HepG2 (cell line): ENCODE measurements around the gene JSRP1. TPM values are rescaled to one million over a fixed set of nuclear protein-coding genes. Genes with fewer than 3 reads are reported as not detected.
A peak's percentile ranks its signal among the peaks of the same experiment; 100 is the strongest.

Source experiments
- ATAC-seq: fragments of 200-7000 bp; cut with Tn5 transposase; 3 replicates; pipeline ENCODE4 v1.9.1; 2020; ENCODE audit warnings: mild to moderate bottlenecking, moderate library complexity
- BruUV-seq: library from RNA; stranded (reverse); fragments of 400-500 nt; replicated peaks from 2 replicates; lab custom pipeline; 2021; lab: Mats Ljungman, UMichigan
- CTCF ChIA-PET: fragments of 300-600 bp; formaldehyde crosslinking; extraction: SDS; loops from one replicate; lab custom pipeline; 2021; ENCODE audit warnings: low total read pairs, inconsistent platforms, low intra/inter-chr PET ratio; lab: Yijun Ruan, JAX
- POLR2A ChIA-PET: fragments of 350-600 bp; sonication (Branson Sonifier 250); formaldehyde crosslinking; loops from one replicate; lab custom pipeline; 2020; ENCODE audit warnings: antibody characterized with exemption, inconsistent platforms; lab: Yijun Ruan, JAX
- DNase-seq: peaks from one replicate; pipeline ENCODE4 v3.0.0-alpha.2; 2015; ENCODE audit warnings: low spot score
- FAIRE-seq: peaks from 3 replicates; lab custom pipeline; 2011; peaks lifted over from hg19 to GRCh38; lab: Jason Lieb, UNC
- H2AFZ ChIP-seq: one replicate; pipeline ENCODE4 v1.6.1; 2011; ENCODE audit warnings: low read length, inconsistent platforms
- H3K27ac ChIP-seq: fragments of 300-600 bp; 3 replicates; pipeline ENCODE4 v1.8.0; 2011; ENCODE audit warnings: mixed run types, mild to moderate bottlenecking, mixed read lengths, low read length, inconsistent platforms; ENCODE audit not compliant: insufficient read depth; ENCODE audit errors: extremely low read length
- H3K27me3 ChIP-seq, 2 experiments: fragments of 200-600 bp in 1 of 2; 2 replicates in 1 of 2; 3 replicates in 1 of 2; pipeline versions ENCODE4 v1.6.0 to v1.8.0; 2011; ENCODE audit warnings: low read length in 2 of 2, mild to moderate bottlenecking in 2 of 2, moderate library complexity in 2 of 2, inconsistent platforms in 1 of 2; ENCODE audit not compliant: insufficient read depth in 2 of 2, control insufficient read depth in 1 of 2
- H3K36me3 ChIP-seq, 2 experiments: fragments of 200-600 bp in 1 of 2; replicated peaks in 1 of 2; 2 replicates in 1 of 2; 3 replicates in 1 of 2; pipeline versions ENCODE4 v1.5.1 to v1.8.0; 2011; ENCODE audit warnings: low read length in 2 of 2, inconsistent platforms in 1 of 2; ENCODE audit not compliant: insufficient read depth in 2 of 2, control insufficient read depth in 1 of 2
- H3K4me1 ChIP-seq: 2 replicates; pipeline ENCODE4 v1.5.1; 2012; ENCODE audit warnings: low read length, inconsistent platforms; ENCODE audit not compliant: insufficient read depth
- H3K4me2 ChIP-seq: 2 replicates; pipeline ENCODE4 v1.6.0; 2011; ENCODE audit warnings: low read depth, low read length, inconsistent platforms
- H3K4me3 ChIP-seq, 3 experiments: fragments of 200-600 bp in 1 of 3; sonication (generic), shearing (Covaris generic) in 1 of 3; replicated peaks in 1 of 3; 2 replicates each; pipeline ENCODE4 v1.5.1; 2011 to 2016; ENCODE audit warnings: low read length in 3 of 3, inconsistent platforms in 2 of 3, low read depth in 2 of 3, mild to moderate bottlenecking in 2 of 3, control low read depth in 1 of 3, mixed read lengths in 1 of 3; ENCODE audit not compliant: insufficient read depth in 1 of 3
- H3K79me2 ChIP-seq: one replicate; pipeline ENCODE4 v1.6.1; 2011; ENCODE audit warnings: low read length, inconsistent platforms; ENCODE audit not compliant: insufficient read depth
- H3K9ac ChIP-seq: 2 replicates; pipeline ENCODE4 v1.6.0; 2011; ENCODE audit warnings: mild to moderate bottlenecking, low read depth, low read length, inconsistent platforms; ENCODE audit not compliant: insufficient read depth
- H3K9me3 ChIP-seq: 2 replicates; pipeline ENCODE4 v1.5.1; 2012; ENCODE audit warnings: mild to moderate bottlenecking, low read length
- H4K20me1 ChIP-seq: 2 replicates; pipeline ENCODE4 v1.6.0; 2011; ENCODE audit warnings: inconsistent platforms, mild to moderate bottlenecking, low read length, moderate library complexity; ENCODE audit not compliant: insufficient read depth
- CTCF ChIP-seq: sonication (generic); formaldehyde crosslinking; IDR thresholded peaks from 2 replicates; pipeline ENCODE4 v1.5.0; 2020; ENCODE audit warnings: mild to moderate bottlenecking, missing genetic modification reagents, moderate library complexity
- KLF16 ChIP-seq, 2 experiments: sonication (generic) in 1 of 2; formaldehyde crosslinking in 1 of 2; IDR thresholded peaks; 2 replicates each; pipeline versions ENCODE4 v1.6.1 to v1.8.0; 2016 to 2023; ENCODE audit warnings: missing genetic modification reagents in 2 of 2, missing compliant biosample characterization in 1 of 2
- SMAD9 ChIP-seq: sonication (generic); formaldehyde crosslinking; IDR thresholded peaks from 2 replicates; pipeline ENCODE4 v1.5.1; 2020; ENCODE audit warnings: mild to moderate bottlenecking, missing genetic modification reagents
- STAG1 ChIP-seq: sonication (generic); formaldehyde crosslinking; IDR thresholded peaks from 2 replicates; pipeline ENCODE4 v1.4.0; 2020; ENCODE audit warnings: missing genetic modification reagents
- ZBTB33 ChIP-seq: sonication (generic); formaldehyde crosslinking; IDR thresholded peaks from 2 replicates; pipeline ENCODE4 v1.4.0; 2020; ENCODE audit warnings: missing genetic modification reagents
- ZNF20 ChIP-seq: sonication (generic); formaldehyde crosslinking; IDR thresholded peaks from 2 replicates; pipeline ENCODE4 v1.4.0; 2020; ENCODE audit warnings: mild to moderate bottlenecking, moderate library complexity, missing genetic modification reagents
- ZNF24 ChIP-seq: fragments of 450-650 bp; IDR thresholded peaks from 2 replicates; pipeline ENCODE4 v1.6.1; 2017; ENCODE audit warnings: antibody characterized with exemption, mild to moderate bottlenecking
- ZNF33A ChIP-seq: sonication (generic); formaldehyde crosslinking; IDR thresholded peaks from 2 replicates; pipeline ENCODE4 v1.5.1; 2020; ENCODE audit warnings: missing genetic modification reagents, mild to moderate bottlenecking, moderate library complexity, borderline replicate concordance
- WGBS: methylation state at CpG from one replicate; pipeline ENCODE4 v1.1.6; 2017; ENCODE audit warnings: low lambda C conversion rate; 5-methylcytosine and 5-hydroxymethylcytosine counted together
- in situ Hi-C: cut with HindIII; loops from 2 replicates; pipeline ENCODE4 v1.10.0; 2017; ENCODE audit warnings: low pct_unique_long_range_greater_than_20kb; ENCODE audit not compliant: extremely low pct_ligation_motif_present
- intact Hi-C: fragments of 100-400 bp; cut with micrococcal nuclease; formaldehyde crosslinking; loops from one replicate; pipeline ENCODE4 v1.10.0; 2022; ENCODE audit not compliant: unreplicated experiment
- polyA plus RNA-seq, 8 experiments: library from polyadenylated mRNA; depleted of rRNA in 3 of 8; stranded (reverse) in 7 of 8; unstranded in 1 of 8; fragments of >200 nt; fragmentation: Illumina TruSeq in 4 of 8; extraction: Trizol in 4 of 8; gene quantifications; 2 replicates each; pipeline versions ENCODE4 v1.2.1 to v1.2.3, GENCODE V29; 2011 to 2016; ENCODE audit warnings: low read depth in 4 of 8, missing spikeins in 1 of 8, mixed read lengths in 1 of 8; ENCODE audit not compliant: insufficient read depth in 1 of 8
- total RNA-seq, 5 experiments: library from RNA; depleted of rRNA; stranded (reverse); fragments of >200 nt; fragmentation: Illumina TruSeq; extraction: Trizol; gene quantifications; 2 replicates each; pipeline ENCODE4 v1.2.3, GENCODE V29; 2016; ENCODE audit warnings: low read depth in 1 of 5
- TF ChIP-seq, protein P1 (sequence below): sonication (generic); formaldehyde crosslinking; IDR thresholded peaks from 2 replicates; pipeline ENCODE4 v1.5.0; 2020; ENCODE audit warnings: missing genetic modification reagents
- TF ChIP-seq, protein P2 (sequence below): IDR thresholded peaks from 2 replicates; pipeline ENCODE4 v1.6.1; 2016; ENCODE audit warnings: control low read depth

The JSRP1 gene
- total and polyA plus RNA-seq, 2 of the 13 experiments (the other 11 are each of a cell fraction or from before 2014, with no cell fraction given) = 0.16 to 0.38 TPM

DNA sequence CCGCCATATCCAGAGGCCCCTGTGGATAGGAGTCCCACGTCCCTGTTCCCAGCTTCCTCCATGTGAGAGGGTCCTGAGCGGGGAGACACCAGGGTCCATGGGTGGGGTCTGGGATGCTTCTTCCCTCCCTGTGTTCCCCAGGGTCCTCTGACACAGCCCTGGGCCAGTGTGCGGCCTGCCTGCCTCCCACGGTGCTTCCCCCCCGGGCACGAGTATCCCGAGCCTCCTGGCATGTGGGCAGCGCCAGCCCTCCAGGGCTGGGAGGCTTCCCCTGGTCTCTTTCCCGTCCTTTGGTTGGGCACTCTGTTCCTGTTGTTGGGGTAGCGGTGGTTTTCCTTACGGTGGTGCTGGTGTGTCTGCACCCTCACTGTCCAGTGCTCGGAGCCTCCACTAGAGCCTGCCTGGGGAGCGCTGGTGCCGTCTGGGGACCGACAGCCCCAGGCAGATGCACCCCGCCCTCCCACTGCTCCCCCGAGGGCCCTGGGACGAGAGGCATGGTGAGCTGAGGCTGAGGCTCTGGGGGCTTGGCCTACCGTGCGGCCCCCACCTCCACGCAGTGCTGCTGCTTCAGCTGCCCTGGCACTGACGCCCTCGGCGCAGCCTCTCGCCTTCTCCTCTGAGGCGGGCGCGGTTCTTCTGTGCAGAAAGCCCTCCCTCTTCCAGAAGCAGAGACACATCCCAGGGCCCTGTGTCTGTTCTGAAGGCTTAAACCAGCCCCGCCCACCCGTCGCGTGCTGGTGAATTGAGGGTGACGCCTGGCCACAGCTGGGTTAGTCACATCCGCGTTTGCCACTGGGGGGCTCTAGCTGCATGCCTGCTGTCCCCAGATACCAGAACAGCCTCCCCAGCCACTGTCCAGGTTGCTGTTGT is 48.0 kb downstream of the JSRP1 start:
- FAIRE-seq (no peak), DNase-seq (no peak), ATAC-seq (no peak)
- H3K27ac ChIP-seq = no peak overlapping the region
- no TSS peak for BruUV-seq
- no peak overlapping the region for H3K9ac ChIP-seq
- 100% methylated on average over 6 of the region's 36 CpGs for WGBS
- intact Hi-C loops (no loop called here), in situ Hi-C loops (no loop called here)
- TF ChIP-seq SMAD9 (CRISPR knock-in tag) (no peak), KLF16 (CRISPR knock-in tag; IDR thresholded peaks at IDR 0.05) (no peak), ZBTB33 (peak; percentile 46; the same call in 1 of the 2 replicates), CTCF (CRISPR knock-in tag) (peak; percentile 55), ZNF33A (no peak), ZNF20 (CRISPR knock-in tag) (no peak), STAG1 (peak; percentile 37; the same call in 1 of the 2 replicates), ZNF24 (no peak)
- TF ChIP-seq, protein P1, sequence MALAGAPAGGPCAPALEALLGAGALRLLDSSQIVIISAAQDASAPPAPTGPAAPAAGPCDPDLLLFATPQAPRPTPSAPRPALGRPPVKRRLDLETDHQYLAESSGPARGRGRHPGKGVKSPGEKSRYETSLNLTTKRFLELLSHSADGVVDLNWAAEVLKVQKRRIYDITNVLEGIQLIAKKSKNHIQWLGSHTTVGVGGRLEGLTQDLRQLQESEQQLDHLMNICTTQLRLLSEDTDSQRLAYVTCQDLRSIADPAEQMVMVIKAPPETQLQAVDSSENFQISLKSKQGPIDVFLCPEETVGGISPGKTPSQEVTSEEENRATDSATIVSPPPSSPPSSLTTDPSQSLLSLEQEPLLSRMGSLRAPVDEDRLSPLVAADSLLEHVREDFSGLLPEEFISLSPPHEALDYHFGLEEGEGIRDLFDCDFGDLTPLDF (CRISPR knock-in tag) = no peak
- TF ChIP-seq, protein P2, sequence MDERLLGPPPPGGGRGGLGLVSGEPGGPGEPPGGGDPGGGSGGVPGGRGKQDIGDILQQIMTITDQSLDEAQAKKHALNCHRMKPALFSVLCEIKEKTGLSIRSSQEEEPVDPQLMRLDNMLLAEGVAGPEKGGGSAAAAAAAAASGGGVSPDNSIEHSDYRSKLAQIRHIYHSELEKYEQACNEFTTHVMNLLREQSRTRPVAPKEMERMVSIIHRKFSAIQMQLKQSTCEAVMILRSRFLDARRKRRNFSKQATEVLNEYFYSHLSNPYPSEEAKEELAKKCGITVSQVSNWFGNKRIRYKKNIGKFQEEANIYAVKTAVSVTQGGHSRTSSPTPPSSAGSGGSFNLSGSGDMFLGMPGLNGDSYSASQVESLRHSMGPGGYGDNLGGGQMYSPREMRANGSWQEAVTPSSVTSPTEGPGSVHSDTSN (CRISPR knock-in tag) = no peak
- H3K27me3 ChIP-seq = no peaks in the 10 kb centered on the region
- peaks cover 22% of the 10 kb centered on the region for H3K4me1 ChIP-seq
- ChIA-PET POLR2A (no interaction called here), CTCF (no interaction called here)
- peaks cover 33 to 77% of the 10 kb centered on the region in 2 experiments for H3K36me3 ChIP-seq
- H3K4me3 ChIP-seq = no peak overlapping the region
- no peaks in the 10 kb centered on the region for H4K20me1 ChIP-seq
- no peak overlapping the region for H2AFZ ChIP-seq
- no peak overlapping the region for H3K4me2 ChIP-seq
- no peaks in the 10 kb centered on the region for H3K9me3 ChIP-seq
- peaks cover 4% of the 10 kb centered on the region for H3K79me2 ChIP-seq
